A673 (cell line): Measurements from ENCODE around the gene IL25.

Experiments used
- CTCF ChIP-seq: fragments of 300-800, 200-600 bp; sonication (generic); conservative IDR thresholded peaks from 2 replicates; pipeline ENCODE4 v1.5.1; 2017; ENCODE audit warnings: low read depth, mild to moderate bottlenecking, antibody characterized with exemption, low read length, moderate library complexity, mixed read lengths
- EZH2 ChIP-seq: fragments of 200-600 bp; sonication (generic); IDR thresholded peaks from 2 replicates; pipeline ENCODE4 v1.6.1; 2017; ENCODE audit warnings: borderline replicate concordance, low read depth, mild to moderate bottlenecking, mixed read lengths, antibody characterized with exemption, low read length; ENCODE audit not compliant: poor library complexity, severe bottlenecking

- TF ChIP-seq CTCF (no peak), EZH2 (no peak)
Measured at GRCh38 chr14:23356662-23357061, 15.9 kb upstream of the IL25 start.
